CD4-positive, alpha-beta T cell treated with Interleukin-15 for 4 hours (primary cell): ENCODE results near the gene NARS2.
"Not testable (repeated sequence)": the region's sequence is repeated elsewhere in the genome, so short reads cannot be mapped to it uniquely, and the experiment has no call there.

Experiments used
- DNase-seq: peaks from one replicate; pipeline ENCODE4 v3.0.0-alpha.2; 2020; ENCODE audit warnings: low spot score

The NARS2 gene

GRCh38 chr11:78542007-78542406, 32.7 kb downstream of the NARS2 start:
- no peak for DNase-seq

GRCh38 chr11:78541537-78541936, 33.1 kb downstream of the NARS2 start:
- DNase-seq, result no peak

- DNase-seq, result no peak
Observed at GRCh38 chr11:78540256-78540655, 34.4 kb downstream of the NARS2 start.

GRCh38 chr11:78539506-78539905, 35.2 kb downstream of the NARS2 start:
- no peak for DNase-seq

GRCh38 chr11:78536933-78537332, 37.7 kb downstream of the NARS2 start:
- no peak for DNase-seq

GRCh38 chr11:78535920-78536319, 38.7 kb downstream of the NARS2 start:
- no peak for DNase-seq

- no peak for DNase-seq
Observed at GRCh38 chr11:78535027-78535426, 39.6 kb downstream of the NARS2 start.

- no peak for DNase-seq
Observed at GRCh38 chr11:78533399-78533798, 41.3 kb downstream of the NARS2 start.

- DNase-seq, result no peak
Observed at GRCh38 chr11:78532991-78533390, 41.7 kb downstream of the NARS2 start.

GRCh38 chr11:78526497-78527146, 48.0 kb downstream of the NARS2 start:
- no peak for DNase-seq

GRCh38 chr11:78525720-78526119, 48.9 kb downstream of the NARS2 start:
- DNase-seq, result no peak

- no peak for DNase-seq
Observed at GRCh38 chr11:78520230-78520629, 54.4 kb downstream of the NARS2 start.

- DNase-seq, result no peak
Observed at GRCh38 chr11:78516281-78516680, 58.4 kb downstream of the NARS2 start.

- DNase-seq, result no peak
Observed at GRCh38 chr11:78514922-78515502, 59.7 kb downstream of the NARS2 start.

GRCh38 chr11:78513085-78513484, 61.6 kb downstream of the NARS2 start:
- not testable (repeated sequence) for DNase-seq

- no peak for DNase-seq
Observed at GRCh38 chr11:78510597-78510996, 64.1 kb downstream of the NARS2 start.

- DNase-seq, result no peak
Observed at GRCh38 chr11:78510025-78510596, 64.6 kb downstream of the NARS2 start.

- DNase-seq, result no peak
Observed at GRCh38 chr11:78504708-78505107, 70.0 kb downstream of the NARS2 start.

- no peak for DNase-seq
Observed at GRCh38 chr11:78504181-78504580, 70.5 kb downstream of the NARS2 start.

- DNase-seq, result no peak
Observed at GRCh38 chr11:78499971-78500370, 74.7 kb downstream of the NARS2 start.

- no peak for DNase-seq
Observed at GRCh38 chr11:78497293-78497692, 77.4 kb downstream of the NARS2 start.

GRCh38 chr11:78493413-78493975, 81.2 kb downstream of the NARS2 start:
- no peak for DNase-seq

- DNase-seq, result no peak
Observed at GRCh38 chr11:78492973-78493372, 81.7 kb downstream of the NARS2 start.
